ENCODE measurements around the gene TRAM2.
"Not testable (repeated sequence)": the region's sequence is repeated elsewhere in the genome, so short reads cannot be mapped to it uniquely, and the experiment has no call there.

TRAM2 gene

GRCh38 chr6:52474173-52474572, 102.7 kb downstream of the TRAM2 start:
- no peak for DNase-seq

- not testable (repeated sequence) for DNase-seq
Observed at GRCh38 chr6:52461194-52461593, 115.7 kb downstream of the TRAM2 start.

GRCh38 chr6:52457096-52457495, 119.8 kb downstream of the TRAM2 start:
- DNase-seq, result no peak

GRCh38 chr6:52454556-52454955, 122.3 kb downstream of the TRAM2 start:
- DNase-seq, result no peak

All from inflammatory macrophage (primary cell).